HL-60 (cell line): ENCODE data around the gene AFG3L2.

Experiments
- DNase-seq, 2 experiments: peaks; one replicate each; pipeline ENCODE4 v3.0.0-alpha.2; 2010 to 2020; ENCODE audit warnings: low read depth in 1 of 2, low spot score in 1 of 2
- H3K27ac ChIP-seq: fragments of 250-450 bp; sonication (Bioruptor Pico); replicated peaks from 2 replicates; pipeline ENCODE4 v1.5.1; 2020; ENCODE audit warnings: mild to moderate bottlenecking, moderate library complexity
- H3K27me3 ChIP-seq: fragments of 250-450 bp; sonication (Bioruptor Pico); 2 replicates; pipeline ENCODE4 v1.5.1; 2021; ENCODE audit warnings: mild to moderate bottlenecking, moderate library complexity; ENCODE audit not compliant: insufficient read depth, poor library complexity, severe bottlenecking
- H3K4me3 ChIP-seq: replicated peaks from 2 replicates; pipeline ENCODE4 v1.5.1; 2011; ENCODE audit warnings: mild to moderate bottlenecking, control low read depth, low read length; ENCODE audit not compliant: insufficient read depth
- GABPA ChIP-seq: IDR thresholded peaks from 2 replicates; pipeline ENCODE4 v1.6.1; 2012; ENCODE audit warnings: low read depth
- POLR2AphosphoS5 ChIP-seq: IDR thresholded peaks from 2 replicates; pipeline ENCODE4 v1.6.1; 2012; ENCODE audit warnings: low read depth
- SPI1 ChIP-seq: IDR thresholded peaks from 2 replicates; pipeline ENCODE4 v1.6.1; 2012; ENCODE audit warnings: low read depth, mild to moderate bottlenecking, borderline replicate concordance
- TF ChIP-seq, protein P1 (sequence below): IDR thresholded peaks from one replicate; pipeline ENCODE4 v1.5.1; 2011; ENCODE audit warnings: low read length, control low read depth, inconsistent platforms; ENCODE audit not compliant: insufficient read depth
- TF ChIP-seq, protein P2 (sequence below): IDR thresholded peaks from 2 replicates; pipeline ENCODE4 v1.6.1; 2012; ENCODE audit warnings: low read depth; ENCODE audit not compliant: insufficient replicate concordance

Gene AFG3L2

GRCh38 chr18:12399231-12399630 is 22.2 kb upstream of the AFG3L2 start:
- Histone ChIP-seq H3K27me3 (peaks cover 27% of the 10 kb centered on the region), H3K4me3 (no peak overlapping the region), H3K27ac (no peak overlapping the region)
- no peak for DNase-seq
- TF ChIP-seq, protein P1, sequence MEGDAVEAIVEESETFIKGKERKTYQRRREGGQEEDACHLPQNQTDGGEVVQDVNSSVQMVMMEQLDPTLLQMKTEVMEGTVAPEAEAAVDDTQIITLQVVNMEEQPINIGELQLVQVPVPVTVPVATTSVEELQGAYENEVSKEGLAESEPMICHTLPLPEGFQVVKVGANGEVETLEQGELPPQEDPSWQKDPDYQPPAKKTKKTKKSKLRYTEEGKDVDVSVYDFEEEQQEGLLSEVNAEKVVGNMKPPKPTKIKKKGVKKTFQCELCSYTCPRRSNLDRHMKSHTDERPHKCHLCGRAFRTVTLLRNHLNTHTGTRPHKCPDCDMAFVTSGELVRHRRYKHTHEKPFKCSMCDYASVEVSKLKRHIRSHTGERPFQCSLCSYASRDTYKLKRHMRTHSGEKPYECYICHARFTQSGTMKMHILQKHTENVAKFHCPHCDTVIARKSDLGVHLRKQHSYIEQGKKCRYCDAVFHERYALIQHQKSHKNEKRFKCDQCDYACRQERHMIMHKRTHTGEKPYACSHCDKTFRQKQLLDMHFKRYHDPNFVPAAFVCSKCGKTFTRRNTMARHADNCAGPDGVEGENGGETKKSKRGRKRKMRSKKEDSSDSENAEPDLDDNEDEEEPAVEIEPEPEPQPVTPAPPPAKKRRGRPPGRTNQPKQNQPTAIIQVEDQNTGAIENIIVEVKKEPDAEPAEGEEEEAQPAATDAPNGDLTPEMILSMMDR: no peak
- TF ChIP-seq, protein P2, sequence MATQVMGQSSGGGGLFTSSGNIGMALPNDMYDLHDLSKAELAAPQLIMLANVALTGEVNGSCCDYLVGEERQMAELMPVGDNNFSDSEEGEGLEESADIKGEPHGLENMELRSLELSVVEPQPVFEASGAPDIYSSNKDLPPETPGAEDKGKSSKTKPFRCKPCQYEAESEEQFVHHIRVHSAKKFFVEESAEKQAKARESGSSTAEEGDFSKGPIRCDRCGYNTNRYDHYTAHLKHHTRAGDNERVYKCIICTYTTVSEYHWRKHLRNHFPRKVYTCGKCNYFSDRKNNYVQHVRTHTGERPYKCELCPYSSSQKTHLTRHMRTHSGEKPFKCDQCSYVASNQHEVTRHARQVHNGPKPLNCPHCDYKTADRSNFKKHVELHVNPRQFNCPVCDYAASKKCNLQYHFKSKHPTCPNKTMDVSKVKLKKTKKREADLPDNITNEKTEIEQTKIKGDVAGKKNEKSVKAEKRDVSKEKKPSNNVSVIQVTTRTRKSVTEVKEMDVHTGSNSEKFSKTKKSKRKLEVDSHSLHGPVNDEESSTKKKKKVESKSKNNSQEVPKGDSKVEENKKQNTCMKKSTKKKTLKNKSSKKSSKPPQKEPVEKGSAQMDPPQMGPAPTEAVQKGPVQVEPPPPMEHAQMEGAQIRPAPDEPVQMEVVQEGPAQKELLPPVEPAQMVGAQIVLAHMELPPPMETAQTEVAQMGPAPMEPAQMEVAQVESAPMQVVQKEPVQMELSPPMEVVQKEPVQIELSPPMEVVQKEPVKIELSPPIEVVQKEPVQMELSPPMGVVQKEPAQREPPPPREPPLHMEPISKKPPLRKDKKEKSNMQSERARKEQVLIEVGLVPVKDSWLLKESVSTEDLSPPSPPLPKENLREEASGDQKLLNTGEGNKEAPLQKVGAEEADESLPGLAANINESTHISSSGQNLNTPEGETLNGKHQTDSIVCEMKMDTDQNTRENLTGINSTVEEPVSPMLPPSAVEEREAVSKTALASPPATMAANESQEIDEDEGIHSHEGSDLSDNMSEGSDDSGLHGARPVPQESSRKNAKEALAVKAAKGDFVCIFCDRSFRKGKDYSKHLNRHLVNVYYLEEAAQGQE: no peak
- no peak for TF ChIP-seq SPI1

DNA sequence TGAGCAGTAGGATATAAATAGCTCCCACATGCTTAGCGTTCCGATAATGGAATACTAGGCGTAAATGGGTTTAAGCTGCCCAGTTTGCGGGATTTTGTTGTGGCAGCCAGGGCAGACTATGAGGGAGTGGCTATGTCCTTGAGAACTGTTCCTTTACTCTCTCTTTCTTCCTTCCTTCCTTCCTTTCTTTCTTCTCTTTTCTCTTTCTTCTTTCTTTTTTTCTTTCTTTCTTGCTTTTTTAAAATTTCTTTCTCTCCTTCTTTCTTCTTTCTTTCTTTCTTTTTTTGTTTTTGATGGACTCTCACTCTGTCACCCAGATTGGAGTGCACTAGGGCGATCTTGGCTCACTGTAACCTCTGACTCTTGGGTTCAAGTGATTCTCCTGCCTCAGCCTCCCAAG is 21.6 kb upstream of the AFG3L2 start:
- Histone ChIP-seq H3K27ac (no peak overlapping the region), H3K27me3 (peaks cover 24% of the 10 kb centered on the region), H3K4me3 (no peak overlapping the region)
- TF ChIP-seq SPI1 (no peak), GABPA (no peak), POLR2AphosphoS5 (no peak)
- TF ChIP-seq, protein P1: no peak
- TF ChIP-seq, protein P2: no peak
- DNase-seq: no peak

DNA sequence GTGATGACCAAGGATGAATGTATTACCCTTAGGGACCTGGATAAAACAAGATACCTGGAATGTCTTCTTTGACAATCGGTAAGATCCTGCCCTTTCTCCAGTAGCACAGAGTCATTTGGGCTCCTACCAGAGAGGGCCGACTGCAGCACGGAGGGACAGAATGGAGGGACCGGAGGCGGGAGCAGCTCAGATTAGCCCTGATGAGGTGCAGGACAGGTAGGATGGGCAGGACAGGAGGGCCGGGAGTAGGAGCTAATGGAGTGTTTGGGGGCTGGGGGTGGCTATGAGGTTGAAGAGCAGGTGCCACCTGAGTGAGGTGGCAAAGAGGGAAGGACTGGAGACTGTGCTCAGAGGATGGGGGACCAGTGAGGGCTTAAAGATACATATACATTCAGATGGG is 20.8 kb upstream of the AFG3L2 start:
- DNase-seq: no peak
- Histone ChIP-seq H3K27me3 (peaks cover 23% of the 10 kb centered on the region), H3K27ac (no peak overlapping the region), H3K4me3 (no peak overlapping the region)
- no peak for TF ChIP-seq POLR2AphosphoS5
- TF ChIP-seq, protein P2: no peak
- TF ChIP-seq GABPA: no peak
- TF ChIP-seq, protein P1: no peak
- TF ChIP-seq SPI1: no peak
